Measurements from ENCODE around the gene TMX3.

The TMX3 gene

GRCh38 chr18:68714712-68715496 is at the start of gene TMX3:
Gene TMX3, minus strand, starts transcription at chr18:68715108. Its CDS starts 127 bp downstream, at chr18:68714981.
- peak; percentile 91 for DNase-seq (ENCODE audit: low spot score)

GRCh38 chr18:68764016-68764415 is 49.1 kb upstream of the TMX3 start:
- DNase-seq (ENCODE audit: low spot score): no peak

- DNase-seq (ENCODE audit: low spot score): no peak
These were observed 48.2 kb upstream of the TMX3 start for GRCh38 chr18:68763083-68763482.

DNA sequence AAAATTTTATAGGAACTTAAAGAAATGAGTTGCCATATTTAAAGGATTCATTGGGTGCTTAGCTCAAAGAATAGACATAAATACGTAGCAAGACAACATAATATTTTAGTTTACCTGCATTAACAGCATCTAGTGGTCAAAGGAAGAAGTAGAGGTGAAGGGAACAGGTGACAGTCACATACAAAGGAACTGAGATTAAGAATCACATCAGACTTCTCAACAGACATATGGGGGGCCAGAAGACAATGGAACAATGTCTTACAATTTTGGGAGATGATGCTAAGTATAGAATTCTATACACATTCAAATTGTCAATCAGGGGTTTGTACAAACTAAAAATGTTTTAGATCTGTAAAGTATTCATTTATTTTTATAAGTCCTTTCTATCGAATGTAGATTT is 44.4 kb upstream of the TMX3 start:
- no peak for DNase-seq (ENCODE audit: low spot score)

DNA sequence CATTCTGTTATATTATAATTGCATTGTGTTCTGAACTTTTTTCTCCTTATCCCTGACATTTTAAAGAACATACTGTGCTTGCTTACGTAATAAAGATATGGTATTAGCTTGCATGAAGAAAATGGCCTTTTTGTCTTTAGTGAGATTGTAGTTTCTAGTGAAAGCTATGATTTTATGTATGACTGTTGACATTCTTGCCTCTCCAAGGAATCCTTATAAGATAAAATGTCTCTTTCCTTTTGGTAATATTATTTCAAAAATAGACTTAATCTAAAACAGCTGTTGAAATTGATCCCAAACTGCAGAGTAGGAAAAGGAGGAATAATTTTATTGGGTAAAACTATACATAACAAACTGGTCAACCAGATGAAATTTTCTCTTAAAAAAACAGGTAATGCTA is 42.2 kb upstream of the TMX3 start:
- DNase-seq (ENCODE audit: low spot score): no peak

GRCh38 chr18:68742206-68742605 is 27.3 kb upstream of the TMX3 start:
- DNase-seq (ENCODE audit: low spot score): no peak

DNA sequence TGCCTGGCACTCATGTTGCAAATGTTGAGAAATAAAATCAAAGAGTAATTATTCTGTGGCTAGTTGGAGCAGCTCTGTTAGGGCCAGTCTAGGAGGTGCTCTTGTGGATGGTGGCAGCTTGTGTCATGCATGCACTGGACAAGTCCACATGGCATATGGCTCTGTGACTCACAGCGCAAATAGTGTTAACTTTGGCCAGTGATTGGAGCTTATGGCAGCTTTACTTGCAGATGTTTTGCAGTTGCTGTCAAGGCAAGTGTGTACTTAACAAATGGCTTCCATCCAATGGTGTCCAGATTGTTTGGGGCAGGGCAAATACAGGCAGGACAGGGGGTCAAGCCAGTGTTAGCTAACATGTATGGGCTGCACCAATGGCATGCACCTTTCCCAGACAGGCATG is 26.1 kb upstream of the TMX3 start:
- no peak for DNase-seq (ENCODE audit: low spot score)

DNA sequence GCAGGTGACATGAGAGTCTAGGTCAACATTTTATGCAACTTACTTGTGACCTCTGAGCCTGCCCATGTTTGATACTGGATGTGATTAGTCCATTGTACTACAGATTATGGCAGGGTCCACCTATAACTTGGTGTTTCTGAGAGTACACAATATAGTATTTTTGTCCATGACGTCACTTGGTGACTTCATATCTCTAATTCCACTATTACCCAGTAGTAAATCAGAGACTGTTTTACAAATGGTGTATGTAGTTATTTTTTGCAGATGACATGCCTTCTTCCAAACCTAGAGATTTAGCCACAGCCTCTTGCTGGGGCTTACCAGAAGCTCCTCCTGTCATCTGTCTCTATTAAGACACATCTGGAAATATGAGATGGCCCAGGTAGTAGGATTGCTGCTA is 24.6 kb upstream of the TMX3 start:
- DNase-seq (ENCODE audit: low spot score): no peak

DNA sequence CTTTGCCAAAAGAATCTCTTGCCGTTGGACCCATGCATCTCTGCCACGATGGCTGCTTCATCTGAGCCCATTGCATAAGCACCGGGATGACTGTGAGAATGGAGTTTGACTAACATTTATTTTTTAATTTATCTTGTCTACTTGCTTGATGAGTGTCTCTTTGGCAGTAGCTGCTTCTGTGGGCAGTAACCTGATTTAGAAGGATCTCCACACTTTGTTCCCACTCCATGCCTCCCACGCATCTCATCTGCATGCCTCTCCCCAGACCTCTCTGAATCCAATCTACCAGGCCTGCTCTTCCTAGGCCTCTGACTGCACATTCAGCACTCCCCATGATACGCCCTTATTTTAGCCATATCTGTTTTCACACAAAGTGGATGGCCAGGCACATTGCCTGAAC is 23.7 kb upstream of the TMX3 start:
- DNase-seq (ENCODE audit: low spot score): no peak

DNA sequence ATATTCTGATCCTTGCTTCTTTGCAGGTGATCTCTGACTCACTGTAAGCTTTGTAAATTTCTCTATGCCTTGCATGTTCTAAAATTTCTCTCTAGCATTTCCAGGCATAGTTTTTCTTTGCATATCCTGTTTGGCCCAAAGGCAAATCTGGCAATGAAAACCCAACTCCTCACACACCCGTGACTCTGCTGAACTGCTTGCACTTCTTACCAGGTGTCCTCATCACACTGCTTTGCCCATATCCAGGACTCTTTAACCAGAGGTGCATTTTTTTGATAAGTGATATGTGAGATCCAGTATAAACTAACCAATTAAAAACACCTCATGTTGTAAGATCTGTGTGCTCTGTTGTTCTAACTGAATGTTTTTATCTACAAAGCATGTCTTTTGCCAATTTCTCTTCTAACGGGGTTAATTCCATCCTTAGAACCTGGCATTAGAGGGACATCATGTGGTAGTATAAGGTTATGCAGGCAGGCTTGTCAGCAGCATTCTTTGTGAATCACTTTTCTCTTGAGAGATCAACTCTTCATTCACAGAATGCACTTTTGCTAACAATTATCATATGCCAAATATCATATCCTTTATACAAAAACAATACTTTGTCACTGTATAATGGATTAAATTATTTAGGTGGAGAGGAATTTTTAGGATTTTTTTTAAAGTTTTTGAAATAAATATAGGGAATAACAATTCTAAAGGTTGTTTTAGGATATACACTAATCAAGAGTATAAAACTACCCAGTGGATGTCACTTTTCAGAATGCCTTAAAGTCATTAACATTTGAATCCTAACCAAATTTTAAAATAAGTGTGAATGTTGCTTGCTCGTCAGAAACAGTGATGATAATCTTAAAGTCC is 20.8 kb upstream of the TMX3 start:
- DNase-seq (ENCODE audit: low spot score): peak; percentile 21

DNA sequence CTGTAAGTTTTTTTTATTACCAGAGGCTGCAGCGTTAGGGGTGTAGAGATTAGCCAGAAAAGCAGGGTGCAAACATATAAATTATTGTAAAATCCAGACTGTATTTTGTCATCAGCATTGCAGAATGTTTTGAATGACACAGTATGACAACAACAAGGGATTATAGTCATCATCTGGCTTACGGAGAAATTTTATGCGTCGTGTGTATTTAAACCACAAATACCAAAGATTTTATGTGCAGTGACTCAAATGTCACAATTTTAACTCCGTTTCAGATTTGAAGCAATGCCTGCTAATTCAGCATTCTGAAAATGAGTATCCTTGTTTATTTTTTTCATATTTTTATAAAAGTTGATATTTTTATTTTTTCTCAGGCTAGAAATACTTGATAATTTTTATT is 19.4 kb upstream of the TMX3 start:
- no peak for DNase-seq (ENCODE audit: low spot score)

GRCh38 chr18:68733707-68734106 is 18.8 kb upstream of the TMX3 start:
- no peak for DNase-seq (ENCODE audit: low spot score)

- DNase-seq (ENCODE audit: low spot score): no peak
These were observed 13.3 kb upstream of the TMX3 start for GRCh38 chr18:68728081-68728700.

DNA sequence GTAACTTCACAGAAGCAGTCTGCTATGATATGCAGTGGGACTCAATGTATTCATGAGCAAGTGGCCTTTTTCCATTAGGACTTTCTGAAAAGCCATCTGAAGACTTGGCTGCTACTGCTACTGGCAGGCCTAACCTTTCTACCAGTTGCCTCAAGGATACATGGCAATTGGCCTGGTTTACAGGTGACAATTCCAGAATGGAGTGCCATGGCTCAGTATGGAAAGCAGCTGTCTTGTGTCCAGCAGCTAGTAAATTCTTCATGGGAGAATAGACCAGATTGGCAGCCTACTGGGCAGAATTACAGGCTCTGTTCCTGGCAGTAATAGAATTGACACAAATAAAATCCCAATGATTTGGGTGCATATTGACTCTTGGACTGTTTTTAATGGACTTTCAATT is 12.6 kb upstream of the TMX3 start:
- DNase-seq (ENCODE audit: low spot score): no peak

DNA sequence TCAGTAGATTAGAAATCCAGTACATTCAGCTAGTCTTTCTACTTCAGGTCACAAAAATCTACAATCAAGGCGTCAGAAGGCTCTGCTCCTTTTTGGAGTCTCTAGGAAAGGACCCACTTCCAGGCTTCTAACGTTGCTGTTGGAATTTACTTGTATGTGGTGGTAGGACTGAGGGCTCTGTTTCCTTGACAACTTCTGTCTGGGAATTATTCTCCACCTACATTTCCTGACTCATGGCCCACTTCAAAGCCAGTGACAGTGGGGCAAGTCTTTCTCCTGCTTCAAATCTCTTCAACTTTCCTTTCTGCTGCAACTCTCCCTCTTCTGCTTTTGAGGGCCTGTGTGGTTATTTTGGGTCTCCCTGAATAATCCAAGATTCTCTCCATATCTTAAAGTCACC is 10.4 kb upstream of the TMX3 start:
- DNase-seq (ENCODE audit: low spot score): no peak

- no peak for DNase-seq (ENCODE audit: low spot score)
These were observed 9.1 kb upstream of the TMX3 start for GRCh38 chr18:68724021-68724420.

DNA sequence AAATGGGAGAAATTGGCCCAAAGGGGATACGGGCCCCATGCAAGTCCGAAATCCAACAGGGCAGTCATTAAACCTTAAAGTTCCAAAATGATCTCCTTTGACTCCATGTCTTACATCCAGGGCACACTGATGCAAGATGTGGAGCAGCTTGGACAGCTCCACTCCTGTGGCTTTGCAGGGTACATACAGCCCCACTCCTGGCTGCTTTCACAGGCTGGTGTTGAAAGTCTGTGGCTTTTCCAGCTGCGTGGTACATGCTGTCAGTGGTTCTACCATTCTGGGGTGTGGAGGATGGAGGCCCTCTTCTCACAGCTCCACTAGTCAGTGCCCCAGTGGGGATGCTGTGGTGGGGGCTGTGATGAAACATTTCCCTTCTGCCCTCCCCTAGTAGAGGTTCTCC is 8.6 kb upstream of the TMX3 start:
- no peak for DNase-seq (ENCODE audit: low spot score)

GRCh38 chr18:68722821-68723220 is 7.9 kb upstream of the TMX3 start:
- DNase-seq (ENCODE audit: low spot score): no peak

GRCh38 chr18:68721681-68722583 is 7.0 kb upstream of the TMX3 start:
- DNase-seq (ENCODE audit: low spot score): peak; percentile 29

- no peak for DNase-seq (ENCODE audit: low spot score)
These were observed 569 bp downstream of the TMX3 start for GRCh38 chr18:68714366-68714711.

DNA sequence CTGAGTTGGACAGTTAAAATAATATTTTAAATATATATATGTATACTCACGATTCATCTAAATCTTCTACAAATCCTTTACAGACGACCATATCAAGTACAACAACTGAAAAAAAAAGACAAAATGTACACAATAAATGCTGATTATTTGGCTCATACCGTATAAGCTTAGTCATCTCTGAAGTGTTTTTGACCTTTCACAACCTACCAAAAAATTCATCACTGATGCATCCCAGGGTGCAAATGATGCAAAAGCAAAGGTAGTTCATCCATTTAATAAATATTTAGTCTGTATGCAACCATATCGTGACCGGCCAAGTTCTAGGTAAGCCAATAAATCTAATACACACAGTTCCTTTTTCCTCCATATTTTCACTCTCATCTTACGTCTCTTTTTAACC is 1.1 kb downstream of the TMX3 start:
- no peak for DNase-seq (ENCODE audit: low spot score)

- no peak for DNase-seq (ENCODE audit: low spot score)
These were observed 1.8 kb downstream of the TMX3 start for GRCh38 chr18:68713131-68713530.

All from CD4-positive, alpha-beta T cell treated with Interleukin-6 at 100 ng/mL for 8 hours (primary cell).